Trophoblast cell (in vitro differentiated cells and primary cell): ENCODE measurements around the gene TAOK1.
A peak's percentile ranks its signal among the peaks of the same experiment; 100 is the strongest.

ENCODE experiments used
- DNase-seq, 2 donors: peaks; one replicate each; pipeline ENCODE4 v3.0.0-alpha.2; 2016
- H2AFZ ChIP-seq: 2 replicates; pipeline ENCODE4 v1.6.1; 2013; ENCODE audit warnings: low read length, moderate library complexity, mild to moderate bottlenecking; ENCODE audit not compliant: insufficient read depth, poor library complexity
- H2AK5ac ChIP-seq: 2 replicates; pipeline ENCODE4 v1.6.1; 2013; ENCODE audit warnings: mild to moderate bottlenecking, low read length
- H2BK120ac ChIP-seq: 2 replicates; pipeline ENCODE4 v1.6.1; 2013; ENCODE audit warnings: low read length, mild to moderate bottlenecking, moderate library complexity; ENCODE audit not compliant: insufficient read depth, poor library complexity
- H2BK12ac ChIP-seq: 2 replicates; pipeline ENCODE4 v1.6.1; 2013; ENCODE audit warnings: mild to moderate bottlenecking, low read length, moderate library complexity
- H2BK5ac ChIP-seq: 2 replicates; pipeline ENCODE4 v1.6.1; 2013; ENCODE audit warnings: low read length, low read depth, moderate library complexity, mild to moderate bottlenecking; ENCODE audit not compliant: poor library complexity
- H3K14ac ChIP-seq: 2 replicates; pipeline ENCODE4 v1.6.1; 2013; ENCODE audit warnings: mild to moderate bottlenecking, low read length
- H3K18ac ChIP-seq: 2 replicates; pipeline ENCODE4 v1.6.1; 2013; ENCODE audit warnings: mild to moderate bottlenecking, low read length
- H3K23ac ChIP-seq: 2 replicates; pipeline ENCODE4 v1.6.1; 2013; ENCODE audit warnings: low read length
- H3K27ac ChIP-seq: 2 replicates; pipeline ENCODE4 v1.5.1; 2013; ENCODE audit warnings: low read depth, mild to moderate bottlenecking, inconsistent platforms, low read length, moderate library complexity
- H3K27me3 ChIP-seq: 2 replicates; pipeline ENCODE4 v1.6.1; 2013; ENCODE audit warnings: inconsistent platforms, mild to moderate bottlenecking, low read length, moderate library complexity; ENCODE audit not compliant: insufficient read depth
- H3K36me3 ChIP-seq, 2 experiments: 1 replicate in 1 of 2; 2 replicates in 1 of 2; pipeline ENCODE4 v1.6.1; 2013; ENCODE audit warnings: low read length in 2 of 2, mild to moderate bottlenecking in 2 of 2, moderate library complexity in 1 of 2; ENCODE audit not compliant: insufficient read depth in 2 of 2, control insufficient read depth in 1 of 2
- H3K4ac ChIP-seq: 2 replicates; pipeline ENCODE4 v1.6.1; 2013; ENCODE audit warnings: low read depth, mild to moderate bottlenecking, low read length, moderate library complexity
- H3K4me1 ChIP-seq, 2 experiments: 1 replicate in 1 of 2; 2 replicates in 1 of 2; pipeline ENCODE4 v1.6.1; 2013; ENCODE audit warnings: low read length in 2 of 2, mild to moderate bottlenecking in 2 of 2, moderate library complexity in 1 of 2; ENCODE audit not compliant: insufficient read depth in 2 of 2, control insufficient read depth in 1 of 2
- H3K4me2 ChIP-seq: 2 replicates; pipeline ENCODE4 v1.6.1; 2013; ENCODE audit warnings: inconsistent platforms, mild to moderate bottlenecking, low read length, moderate library complexity
- H3K4me3 ChIP-seq: 2 replicates; pipeline ENCODE4 v1.5.1; 2013; ENCODE audit warnings: mild to moderate bottlenecking, low read depth, low read length, inconsistent platforms
- H3K79me1 ChIP-seq: one replicate; pipeline ENCODE4 v1.6.1; 2013; ENCODE audit warnings: low read length
- H3K79me2 ChIP-seq: 2 replicates; pipeline ENCODE4 v1.6.1; 2013; ENCODE audit warnings: low read length, mild to moderate bottlenecking; ENCODE audit not compliant: control insufficient read depth, insufficient read depth, poor library complexity
- H3K9ac ChIP-seq: 2 replicates; pipeline ENCODE4 v1.6.1; 2013; ENCODE audit warnings: mild to moderate bottlenecking, low read length
- H3K9me3 ChIP-seq: 2 replicates; pipeline ENCODE4 v1.6.1; 2013; ENCODE audit warnings: low read depth, mild to moderate bottlenecking, control low read depth, inconsistent platforms, low read length; ENCODE audit not compliant: insufficient read depth
- H4K12ac ChIP-seq: 2 replicates; pipeline ENCODE4 v1.6.1; 2013; ENCODE audit warnings: low read depth, mild to moderate bottlenecking, low read length, moderate library complexity
- H4K8ac ChIP-seq: 2 replicates; pipeline ENCODE4 v1.6.1; 2013; ENCODE audit warnings: low read depth, mild to moderate bottlenecking, low read length, moderate library complexity
- H4K91ac ChIP-seq: one replicate; pipeline ENCODE4 v1.6.1; 2013; ENCODE audit warnings: low read depth, mild to moderate bottlenecking, low read length, moderate library complexity
- WGBS: extraction: QIAGEN DNeasy Blood & Tissue Kit; methylation state at CpG from one replicate; pipeline ENCODE4 v1.1.7; 2013; ENCODE audit warnings: missing lambda C conversion rate; ENCODE audit not compliant: insufficient read length, insufficient coverage; ENCODE audit errors: extremely low coverage; 5-methylcytosine and 5-hydroxymethylcytosine counted together

Gene TAOK1

GRCh38 chr17:29565643-29566472 is 175.7 kb downstream of the TAOK1 start:
- peaks cover 11% of the 10 kb centered on the region for H3K27me3 ChIP-seq
- H4K91ac ChIP-seq = no peak overlapping the region
- no peak overlapping the region for H2BK120ac ChIP-seq
- H3K79me2 ChIP-seq = peaks cover 7% of the 10 kb centered on the region
- peak overlapping the region; percentile 50 for H2AFZ ChIP-seq
- peaks cover 11% of the 10 kb centered on the region for H3K79me1 ChIP-seq
- no CpG with 5 or more reads among the region's 55 CpGs for WGBS
- H3K36me3 ChIP-seq = no peaks in the 10 kb centered on the region
- H3K4ac ChIP-seq = no peak overlapping the region
- no peak overlapping the region for H2BK5ac ChIP-seq
- no peak overlapping the region for H3K23ac ChIP-seq
- peak overlapping the region; percentile 97 for H3K4me2 ChIP-seq
- no peak overlapping the region for H4K12ac ChIP-seq
- peaks cover 3% of the 10 kb centered on the region for H3K9me3 ChIP-seq
- DNase-seq = peak; percentile 66 to 74
- H3K4me1 ChIP-seq = peaks cover 18 to 27% of the 10 kb centered on the region in 2 experiments
- H3K9ac ChIP-seq = no peak overlapping the region
- H3K14ac ChIP-seq = no peak overlapping the region
- H2AK5ac ChIP-seq = no peak overlapping the region
- peak overlapping the region; percentile 18 for H3K4me3 ChIP-seq
- H2BK12ac ChIP-seq = no peak overlapping the region
- H3K18ac ChIP-seq = no peak overlapping the region
- H3K27ac ChIP-seq = no peak overlapping the region
- H4K8ac ChIP-seq = no peak overlapping the region

- no CpG with 5 or more reads among the region's 94 CpGs for WGBS
- Histone ChIP-seq H3K18ac (peak within 1 kb of the TSS; percentile 64), H2BK120ac (no peak within 1 kb of the TSS), H3K9me3 (peaks cover 4% of the 10 kb centered on the region), H2BK5ac (no peak within 1 kb of the TSS), H3K14ac (peak within 1 kb of the TSS; percentile 46), H4K12ac (peak within 1 kb of the TSS; percentile 40), H2BK12ac (no peak within 1 kb of the TSS), H3K23ac (no peak within 1 kb of the TSS), H3K4me1 (peaks cover 18 to 27% of the 10 kb centered on the region in 2 experiments), H4K8ac (peak within 1 kb of the TSS; percentile 61), H3K27ac (no peak within 1 kb of the TSS), H3K4me2 (peak within 1 kb of the TSS; percentile 97), H3K36me3 (peaks cover 2 to 5% of the 10 kb centered on the region in 2 experiments), H3K4me3 (peak within 1 kb of the TSS; percentile 71), H2AK5ac (no peak within 1 kb of the TSS), H2AFZ (peak within 1 kb of the TSS; percentile 56), H4K91ac (no peak within 1 kb of the TSS), H3K79me1 (peaks cover 11% of the 10 kb centered on the region), H3K9ac (no peak within 1 kb of the TSS), H3K79me2 (peaks cover 7% of the 10 kb centered on the region), H3K4ac (no peak within 1 kb of the TSS), H3K27me3 (peaks cover 11% of the 10 kb centered on the region)
- DNase-seq = peak; percentile 70 to 80
These were observed 176.5 kb downstream of the TAOK1 start, which contains the start of gene ABHD15 for GRCh38 chr17:29566473-29567303. TSS of gene ABHD15 (minus strand) at chr17:29567037. CDS start at chr17:29566966, 71 bp downstream.

- Histone ChIP-seq H2BK120ac (no peak overlapping the region), H3K79me2 (peaks cover 7% of the 10 kb centered on the region), H3K9me3 (peaks cover 5% of the 10 kb centered on the region), H3K4ac (no peak overlapping the region), H3K4me3 (peak overlapping the region; percentile 71), H4K91ac (no peak overlapping the region), H3K4me1 (peaks cover 18 to 27% of the 10 kb centered on the region in 2 experiments), H3K18ac (peak overlapping the region; percentile 36), H4K12ac (no peak overlapping the region), H3K9ac (no peak overlapping the region), H3K36me3 (peaks cover 7 to 8% of the 10 kb centered on the region in 2 experiments), H3K27me3 (peaks cover 11% of the 10 kb centered on the region), H3K27ac (no peak overlapping the region), H3K4me2 (peak overlapping the region; percentile 97), H2AK5ac (no peak overlapping the region), H2AFZ (peak overlapping the region; percentile 56), H3K79me1 (peaks cover 11% of the 10 kb centered on the region), H3K23ac (no peak overlapping the region), H4K8ac (peak overlapping the region; percentile 61), H2BK12ac (no peak overlapping the region), H3K14ac (no peak overlapping the region), H2BK5ac (no peak overlapping the region)
- no peak for DNase-seq
- no CpG with 5 or more reads among the region's 27 CpGs for WGBS
These were observed 177.1 kb downstream of the TAOK1 start for GRCh38 chr17:29567304-29567553.

- peak overlapping the region; percentile 40 for H4K12ac ChIP-seq
- peak overlapping the region; percentile 8 for H2BK120ac ChIP-seq
- H3K27ac ChIP-seq = peak overlapping the region; percentile 59
- H3K18ac ChIP-seq = peak overlapping the region; percentile 64
- no peak overlapping the region for H3K23ac ChIP-seq
- H3K4ac ChIP-seq = no peak overlapping the region
- peaks cover 11% of the 10 kb centered on the region for H3K79me1 ChIP-seq
- peaks cover 7 to 8% of the 10 kb centered on the region in 2 experiments for H3K36me3 ChIP-seq
- peak overlapping the region; percentile 56 for H2AFZ ChIP-seq
- no peak overlapping the region for H2BK12ac ChIP-seq
- DNase-seq = peak in 1 of 2 donors; percentile 45
- H4K91ac ChIP-seq = peak overlapping the region; percentile 22
- peaks cover 3% of the 10 kb centered on the region for H3K9me3 ChIP-seq
- peaks cover 7% of the 10 kb centered on the region for H3K79me2 ChIP-seq
- peak overlapping the region; percentile 71 for H3K4me3 ChIP-seq
- no peak overlapping the region for H2AK5ac ChIP-seq
- H4K8ac ChIP-seq = peak overlapping the region; percentile 86
- H2BK5ac ChIP-seq = peak overlapping the region; percentile 29
- no CpG with 5 or more reads among the region's 63 CpGs for WGBS
- peak overlapping the region; percentile 97 for H3K4me2 ChIP-seq
- peak overlapping the region; percentile 46 for H3K14ac ChIP-seq
- H3K9ac ChIP-seq = peak overlapping the region; percentile 17
- H3K27me3 ChIP-seq = peaks cover 11% of the 10 kb centered on the region
- H3K4me1 ChIP-seq = peaks cover 18 to 27% of the 10 kb centered on the region in 2 experiments
These were observed 177.6 kb downstream of the TAOK1 start for GRCh38 chr17:29567554-29568330.
